HCT116 (cell line): Measurements from ENCODE around the gene AHRR.
"Not testable (repeated sequence)": the region's sequence is repeated elsewhere in the genome, so short reads cannot be mapped to it uniquely, and the experiment has no call there.

Experiments used
- CTCF ChIP-seq, 3 experiments: fragments of 200-600 bp in 1 of 3; sonication (generic) in 1 of 3; IDR thresholded peaks in 2 of 3; conservative IDR thresholded peaks in 1 of 3; 2 replicates each; pipeline ENCODE4 v1.5.1; 2012 to 2017; ENCODE audit warnings: low read depth in 2 of 3, low read length in 2 of 3, antibody characterized with exemption in 1 of 3, borderline replicate concordance in 1 of 3, control low read depth in 1 of 3, mild to moderate bottlenecking in 1 of 3, mixed read lengths in 1 of 3, mixed run types in 1 of 3, moderate library complexity in 1 of 3; ENCODE audit not compliant: insufficient read depth in 1 of 3
- EGR1 ChIP-seq: IDR thresholded peaks from 2 replicates; pipeline ENCODE4 v1.6.1; 2012; ENCODE audit warnings: low read depth
- EZH2 ChIP-seq: fragments of 200-600 bp; sonication (generic); IDR thresholded peaks from 2 replicates; pipeline ENCODE4 v1.6.1; 2017; ENCODE audit warnings: antibody characterized with exemption, mixed run types
- EZH2phosphoT487 ChIP-seq: fragments of 200-600 bp; IDR thresholded peaks from 2 replicates; pipeline ENCODE4 v1.6.1; 2018; ENCODE audit warnings: antibody characterized with exemption, borderline replicate concordance
- JUND ChIP-seq: IDR thresholded peaks from 2 replicates; pipeline ENCODE4 v1.6.1; 2012
- MAX ChIP-seq: IDR thresholded peaks from 2 replicates; pipeline ENCODE4 v1.6.1; 2012
- POLR2A ChIP-seq: IDR thresholded peaks from 2 replicates; pipeline ENCODE4 v1.7.0; 2011; ENCODE audit warnings: borderline replicate concordance; ENCODE audit not compliant: insufficient read depth, insufficient read length; ENCODE audit errors: extremely low read depth
- POLR2AphosphoS5 ChIP-seq: IDR thresholded peaks from 2 replicates; pipeline ENCODE4 v1.6.1; 2011; ENCODE audit warnings: mild to moderate bottlenecking, low read depth, low read length, moderate library complexity
- RAD21 ChIP-seq: IDR thresholded peaks from 2 replicates; pipeline ENCODE4 v1.6.1; 2012; ENCODE audit warnings: low read depth, mild to moderate bottlenecking
- REST ChIP-seq: IDR thresholded peaks from 2 replicates; pipeline ENCODE4 v1.6.1; 2012; ENCODE audit warnings: low read depth
- SIN3A ChIP-seq: IDR thresholded peaks from 2 replicates; pipeline ENCODE4 v1.6.1; 2012; ENCODE audit warnings: low read depth
- YY1 ChIP-seq: IDR thresholded peaks from 2 replicates; pipeline ENCODE4 v1.6.1; 2011; ENCODE audit warnings: low read length, low read depth, moderate library complexity, mild to moderate bottlenecking; ENCODE audit not compliant: insufficient replicate concordance; ENCODE audit errors: extremely low read depth
- ZFX ChIP-seq: fragments of 450-650 bp; IDR thresholded peaks from 2 replicates; pipeline ENCODE4 v1.6.1; 2017
- ZNF274 ChIP-seq: fragments of 200-500 bp; sonication (Bioruptor generic); IDR thresholded peaks from 2 replicates; pipeline ENCODE4 v1.6.1; 2014; ENCODE audit warnings: mild to moderate bottlenecking, low read depth, low read length, inconsistent platforms

GRCh38 chr5:290200-290599 is 31.3 kb upstream of the AHRR start:
- not testable (repeated sequence) for TF ChIP-seq EZH2; MAX; CTCF (IDR thresholded peaks at IDR 0.05 in 2 of 3, conservative IDR thresholded peaks at IDR 0.05 in 1 of 3; ENCODE audit: borderline replicate concordance in 1 of 3, insufficient read depth in 1 of 3, low read depth in 2 of 3, low read length in 2 of 3); POLR2AphosphoS5; POLR2A; ZNF274; YY1; JUND; RAD21; SIN3A; EGR1; EZH2phosphoT487; REST; ZFX
